ENCODE measurements around the gene PRKCZ. TPM values are rescaled to one million over a fixed set of nuclear protein-coding genes. Genes with fewer than 3 reads are reported as not detected.

Gene PRKCZ
- total RNA-seq, 2 experiments from 2014 or later, result 8.0 to 10.0 TPM

- intact Hi-C loops (cut with micrococcal nuclease; ENCODE audit: unreplicated experiment), result no loop called here
- no peak for DNase-seq (ENCODE audit: low spot score)
- Histone ChIP-seq H3K79me2 (ENCODE audit: insufficient read depth, low read depth, low read length) (no peaks in the 10 kb centered on the region), H3K9me3 (ENCODE audit: low read length) (no peaks in the 10 kb centered on the region), H3K4me1 (ENCODE audit: insufficient read depth, low read length, poor library complexity, severe bottlenecking) (peaks cover 9% of the 10 kb centered on the region), H4K20me1 (ENCODE audit: insufficient read depth, low read length) (no peaks in the 10 kb centered on the region; the same call in 1 of the 2 replicates), H3K9me2 (ENCODE audit: insufficient read depth, low read length) (no peaks in the 10 kb centered on the region), H3K27ac (ENCODE audit: low read depth, low read length, poor library complexity, severe bottlenecking) (no peak overlapping the region), H3K4me3 (ENCODE audit: low read depth, low read length, poor library complexity, severe bottlenecking) (no peak overlapping the region), H3K4me2 (ENCODE audit: low read length) (no peak overlapping the region), H3K36me3 (ENCODE audit: insufficient read depth, low read length) (no peaks in the 10 kb centered on the region), H2AFZ (ENCODE audit: low read length) (no peak overlapping the region)
- ChIA-PET POLR2A (no interaction called here), CTCF (ENCODE audit: unreplicated experiment) (no interaction called here)
- no peak for TF ChIP-seq CTCF (conservative IDR thresholded peaks at IDR 0.05; ENCODE audit: low read length)
- TF ChIP-seq EZH2phosphoT487 (IDR thresholded peaks at IDR 0.05; ENCODE audit: borderline replicate concordance, low read depth, low read length), result no peak
- no TSS peak for BruUV-seq (replicated peaks)
These were observed 19.9 kb upstream of the PRKCZ start for GRCh38 chr1:2030076-2030871.

GRCh38 chr1:2031546-2032540 is 18.4 kb upstream of the PRKCZ start:
- Histone ChIP-seq H3K4me3 (ENCODE audit: low read depth, low read length, poor library complexity, severe bottlenecking) (no peak overlapping the region), H3K27ac (ENCODE audit: low read depth, low read length, poor library complexity, severe bottlenecking) (no peak overlapping the region), H3K4me1 (ENCODE audit: insufficient read depth, low read length, poor library complexity, severe bottlenecking) (peaks cover 9% of the 10 kb centered on the region), H3K9me3 (ENCODE audit: low read length) (no peaks in the 10 kb centered on the region), H2AFZ (ENCODE audit: low read length) (no peak overlapping the region), H4K20me1 (ENCODE audit: insufficient read depth, low read length) (no peaks in the 10 kb centered on the region; the same call in 1 of the 2 replicates), H3K79me2 (ENCODE audit: insufficient read depth, low read depth, low read length) (no peaks in the 10 kb centered on the region), H3K36me3 (ENCODE audit: insufficient read depth, low read length) (no peaks in the 10 kb centered on the region), H3K9me2 (ENCODE audit: insufficient read depth, low read length) (no peaks in the 10 kb centered on the region), H3K4me2 (ENCODE audit: low read length) (no peak overlapping the region)
- BruUV-seq (replicated peaks), result no TSS peak
- ChIA-PET CTCF (ENCODE audit: unreplicated experiment) (no interaction called here), POLR2A (no interaction called here)
- intact Hi-C loops (cut with micrococcal nuclease; ENCODE audit: unreplicated experiment), result no loop called here
- TF ChIP-seq CTCF (conservative IDR thresholded peaks at IDR 0.05; ENCODE audit: low read length), result no peak
- no peak for TF ChIP-seq EZH2phosphoT487 (IDR thresholded peaks at IDR 0.05; ENCODE audit: borderline replicate concordance, low read depth, low read length)
- DNase-seq (ENCODE audit: low spot score), result no peak
